ENCODE data around the gene FEM1B. TPM values are rescaled to one million over a fixed set of nuclear protein-coding genes. Genes with fewer than 3 reads are reported as not detected.

Gene FEM1B
- polyA plus RNA-seq: 29.6 and 33.2 TPM in 2 replicates

DNA sequence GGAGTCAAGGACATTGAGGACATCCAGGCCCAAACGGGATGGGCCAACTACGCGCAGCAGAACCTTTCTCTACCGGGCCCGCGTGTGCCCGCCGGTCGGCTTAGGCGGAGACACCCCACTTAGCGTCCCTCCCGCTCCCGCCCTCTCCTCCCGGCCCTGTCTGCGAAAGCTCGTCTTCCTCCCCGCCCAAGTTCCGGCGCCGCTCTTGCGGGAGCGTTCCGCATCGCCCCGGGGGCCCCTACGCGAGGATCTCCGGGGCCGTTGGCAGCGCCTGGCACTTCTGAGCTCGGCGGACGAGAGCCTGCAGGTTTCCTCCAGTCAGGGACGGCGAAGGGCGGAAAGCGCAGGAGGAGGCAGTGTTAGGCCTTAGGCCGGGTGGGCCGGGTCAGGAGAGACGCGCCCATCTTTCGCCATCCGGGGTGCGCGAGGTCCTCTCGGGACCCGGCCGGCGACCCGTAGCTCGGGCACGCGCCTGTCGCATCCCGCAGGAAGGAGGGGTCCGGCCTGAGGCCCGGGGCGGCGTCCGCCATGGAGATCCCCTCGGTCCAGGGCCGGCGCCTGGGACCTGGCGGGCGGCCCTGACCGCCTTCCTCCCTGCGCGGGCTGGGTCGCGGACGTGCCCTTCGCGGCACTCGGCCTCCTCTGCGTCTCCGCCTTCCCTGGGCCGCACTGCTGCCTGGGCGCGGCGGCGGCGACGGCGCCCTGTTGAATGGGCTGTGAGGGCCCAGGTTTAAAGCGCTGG is at the start of gene FEM1B:
FEM1B (plus strand) TSS at position 143 of the 742 bp plus-strand sequence. CDS start 673 bp downstream, outside the sequence.

GRCh38 chr15:68229386-68230156 is 48.0 kb upstream of the FEM1B start, which contains the start of gene CLN6:
Gene CLN6 (minus strand): TSS chr15:68229728. CDS start chr15:68229584, 144 bp downstream.

Other genes with a start within 250 kb of the FEM1B start
- gene PIAS1, start 223.4 kb upstream of the FEM1B start, polyA plus RNA-seq: 28.1 and 35.7 TPM in 2 replicates
- 1.2 and 4.1 TPM in 2 replicates for gene CALML4, start 72.4 kb upstream of the FEM1B start, polyA plus RNA-seq
- gene CLN6, start 48.0 kb upstream of the FEM1B start, polyA plus RNA-seq: 0.31 and 0.45 TPM in 2 replicates
- 0.06 and 0.42 TPM in 2 replicates for gene ITGA11, start 154.4 kb downstream of the FEM1B start, polyA plus RNA-seq

All from Purkinje cell (primary cell).